Activated T-helper 2 cell treated with anti-CD3 and anti-CD28 coated beads, Interferon-gamma antibody, Interleukin-2, Interleukin-4, amounts not matched to agents 10 μg/mL and 5 μg/mL and 100 μg/mL, durations not matched to agents 14 hours and 24 hours and 36 hours (primary cell): ENCODE data around the gene TUBB2A. TPM values are rescaled to one million over a fixed set of nuclear protein-coding genes. Genes with fewer than 3 reads are reported as not detected.
"Not testable (repeated sequence)": the region's sequence is repeated elsewhere in the genome, so short reads cannot be mapped to it uniquely, and the experiment has no call there.

ENCODE experiments used
- DNase-seq: peaks from one replicate; pipeline ENCODE4 v3.0.0; 2021; ENCODE audit warnings: low spot score
- H3K27ac Mint-ChIP-seq: one replicate; pipeline ENCODE4 v1.8.0; 2021; ENCODE audit warnings: mixed read lengths
- H3K27me3 Mint-ChIP-seq: one replicate; pipeline ENCODE4 v1.8.0; 2021; ENCODE audit warnings: low read depth, mixed read lengths
- H3K36me3 Mint-ChIP-seq: one replicate; pipeline ENCODE4 v1.8.0; 2021; ENCODE audit warnings: low read depth, mixed read lengths
- H3K4me1 Mint-ChIP-seq: one replicate; pipeline ENCODE4 v1.8.0; 2021; ENCODE audit warnings: low read depth, mixed read lengths
- H3K4me3 Mint-ChIP-seq: one replicate; pipeline ENCODE4 v1.8.0; 2021; ENCODE audit warnings: low read depth, mild to moderate bottlenecking, moderate library complexity, mixed read lengths
- H3K9me3 Mint-ChIP-seq: one replicate; pipeline ENCODE4 v1.8.0; 2021; ENCODE audit warnings: mixed read lengths
- intact Hi-C: fragments of 100-400 bp; cut with micrococcal nuclease; formaldehyde crosslinking; loops from one replicate; pipeline ENCODE4 v1.15.1; 2023
- total RNA-seq: library from RNA; stranded (reverse); gene quantifications from 2 replicates; pipeline ENCODE4 v1.2.3, GENCODE V29; 2022

Gene TUBB2A
- total RNA-seq, 1 donor from 2014 or later = 7.4 TPM

- Mint-ChIP-seq H3K9me3 (no peaks in the 10 kb centered on the region), H3K27me3 (peaks cover 10% of the 10 kb centered on the region), H3K36me3 (no peaks in the 10 kb centered on the region), H3K4me3 (no peak overlapping the region), H3K4me1 (no peaks in the 10 kb centered on the region), H3K27ac (no peak overlapping the region)
- intact Hi-C loops = no loop called here
- no peak for DNase-seq
These were observed 37.4 kb upstream of the TUBB2A start for GRCh38 chr6:3194535-3195419.

DNA sequence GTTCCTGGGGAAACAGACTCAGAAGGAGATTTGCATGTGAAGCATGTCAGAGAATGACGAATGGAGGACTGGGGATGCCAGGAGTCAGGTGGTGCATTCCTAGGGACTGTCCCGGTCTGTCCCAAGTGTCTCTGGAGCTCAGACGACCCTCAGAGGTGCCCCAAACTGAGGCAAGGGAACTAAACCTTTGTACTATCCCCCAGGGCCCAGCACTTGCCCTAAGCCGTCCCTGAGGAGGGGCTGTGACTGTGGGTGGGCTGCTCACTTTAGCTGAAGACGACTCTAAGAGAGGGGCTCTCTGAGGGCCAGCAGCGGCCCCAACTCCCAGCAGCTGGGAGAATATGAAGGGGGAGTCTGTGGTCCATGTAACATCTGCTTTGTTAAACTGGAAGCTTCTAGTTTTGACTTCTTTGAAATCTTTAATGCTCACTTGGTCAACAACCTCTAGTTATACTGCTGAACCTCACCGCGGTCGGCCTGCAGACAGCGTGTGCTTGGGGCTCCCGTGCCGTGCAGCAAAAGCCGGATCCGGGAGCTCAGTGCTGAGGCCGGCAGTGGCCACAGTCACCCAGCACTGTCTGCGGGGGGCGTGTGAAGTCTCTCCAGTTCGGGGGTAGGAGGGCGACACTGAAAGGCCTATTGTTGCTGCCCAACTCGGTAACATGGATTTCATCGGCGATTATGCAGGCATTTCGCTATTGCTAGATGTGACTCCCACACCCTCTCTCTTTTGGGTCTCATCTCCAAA is 35.9 kb upstream of the TUBB2A start:
- H3K9me3 Mint-ChIP-seq = no peaks in the 10 kb centered on the region
- H3K27me3 Mint-ChIP-seq = peaks cover 9% of the 10 kb centered on the region
- H3K4me3 Mint-ChIP-seq = no peak overlapping the region
- intact Hi-C loops = no loop called here
- no peaks in the 10 kb centered on the region for H3K36me3 Mint-ChIP-seq
- no peak for DNase-seq
- H3K4me1 Mint-ChIP-seq = no peaks in the 10 kb centered on the region
- no peak overlapping the region for H3K27ac Mint-ChIP-seq

GRCh38 chr6:3190779-3191178 is 33.4 kb upstream of the TUBB2A start:
- no peaks in the 10 kb centered on the region for H3K9me3 Mint-ChIP-seq
- peaks cover 16% of the 10 kb centered on the region for H3K27me3 Mint-ChIP-seq
- H3K4me1 Mint-ChIP-seq = no peaks in the 10 kb centered on the region
- no peak overlapping the region for H3K4me3 Mint-ChIP-seq
- intact Hi-C loops = no loop called here
- H3K36me3 Mint-ChIP-seq = no peaks in the 10 kb centered on the region
- no peak overlapping the region for H3K27ac Mint-ChIP-seq
- no peak for DNase-seq

DNA sequence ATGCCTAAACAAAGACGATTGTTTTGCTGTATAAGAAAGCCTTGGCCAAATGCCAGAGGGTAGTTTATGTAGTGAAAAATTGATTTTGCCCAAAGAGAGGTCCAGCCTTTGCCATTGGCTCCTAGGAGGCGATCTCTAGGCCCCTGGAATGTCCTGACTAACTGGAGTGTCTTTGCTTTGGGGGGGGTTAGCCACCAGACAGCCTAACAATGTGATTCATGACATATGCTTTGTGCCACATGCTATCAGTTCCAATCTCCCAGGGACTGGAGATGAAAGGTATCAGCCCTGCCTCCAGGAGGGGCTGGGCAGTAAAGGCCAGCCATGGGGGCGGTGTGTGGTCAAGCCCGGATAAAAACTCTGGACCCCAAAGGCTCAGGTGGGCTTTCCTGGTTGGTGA is 32.7 kb upstream of the TUBB2A start:
- Mint-ChIP-seq H3K9me3 (no peaks in the 10 kb centered on the region), H3K4me1 (no peaks in the 10 kb centered on the region), H3K4me3 (no peak overlapping the region), H3K36me3 (no peaks in the 10 kb centered on the region), H3K27me3 (peaks cover 20% of the 10 kb centered on the region), H3K27ac (no peak overlapping the region)
- intact Hi-C loops = no loop called here
- no peak for DNase-seq

GRCh38 chr6:3189192-3189591 is 31.8 kb upstream of the TUBB2A start:
- intact Hi-C loops, H3K4me3 Mint-ChIP-seq, H3K4me1 Mint-ChIP-seq, DNase-seq, H3K27ac Mint-ChIP-seq, H3K36me3 Mint-ChIP-seq, H3K9me3 Mint-ChIP-seq: not testable (repeated sequence)
- peaks cover 25% of the 10 kb centered on the region for H3K27me3 Mint-ChIP-seq

- no peak overlapping the region for H3K27ac Mint-ChIP-seq
- H3K36me3 Mint-ChIP-seq = no peaks in the 10 kb centered on the region
- intact Hi-C loops = no loop called here
- H3K4me3 Mint-ChIP-seq = no peak overlapping the region
- no peaks in the 10 kb centered on the region for H3K4me1 Mint-ChIP-seq
- no peak for DNase-seq
- no peaks in the 10 kb centered on the region for H3K9me3 Mint-ChIP-seq
- peaks cover 30% of the 10 kb centered on the region for H3K27me3 Mint-ChIP-seq
These were observed 30.9 kb upstream of the TUBB2A start for GRCh38 chr6:3188262-3188661.

- no peaks in the 10 kb centered on the region for H3K36me3 Mint-ChIP-seq
- H3K4me1 Mint-ChIP-seq = no peaks in the 10 kb centered on the region
- H3K4me3 Mint-ChIP-seq = no peak overlapping the region
- no peak for DNase-seq
- H3K27ac Mint-ChIP-seq = no peak overlapping the region
- peaks cover 31% of the 10 kb centered on the region for H3K27me3 Mint-ChIP-seq
- no peaks in the 10 kb centered on the region for H3K9me3 Mint-ChIP-seq
- intact Hi-C loops = no loop called here
These were observed 29.6 kb upstream of the TUBB2A start for GRCh38 chr6:3186974-3187382.

DNA sequence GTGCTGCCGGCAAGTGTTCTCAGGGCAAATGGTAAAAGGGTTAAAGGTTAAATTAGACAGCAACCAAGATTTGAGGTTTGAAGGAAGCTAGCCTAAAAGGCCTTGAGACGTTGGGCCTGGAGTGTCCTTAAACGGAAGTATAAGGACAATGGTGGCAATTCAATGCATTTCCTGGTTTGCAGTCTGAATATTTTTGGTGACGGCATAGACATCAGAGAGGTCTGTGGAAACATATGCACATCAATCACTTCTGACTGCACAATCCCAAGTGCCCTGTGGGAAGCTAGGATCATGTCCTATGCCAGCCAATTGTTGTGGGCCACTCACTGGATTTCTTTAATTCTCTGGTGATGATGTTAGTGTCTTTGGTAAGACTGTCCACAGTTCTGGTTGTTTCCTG is 25.7 kb upstream of the TUBB2A start:
- intact Hi-C loops = no loop called here
- Mint-ChIP-seq H3K27ac (no peak overlapping the region), H3K4me3 (no peak overlapping the region), H3K27me3 (peaks cover 33% of the 10 kb centered on the region), H3K36me3 (no peaks in the 10 kb centered on the region), H3K9me3 (no peaks in the 10 kb centered on the region), H3K4me1 (peaks cover 2% of the 10 kb centered on the region)
- no peak for DNase-seq

DNA sequence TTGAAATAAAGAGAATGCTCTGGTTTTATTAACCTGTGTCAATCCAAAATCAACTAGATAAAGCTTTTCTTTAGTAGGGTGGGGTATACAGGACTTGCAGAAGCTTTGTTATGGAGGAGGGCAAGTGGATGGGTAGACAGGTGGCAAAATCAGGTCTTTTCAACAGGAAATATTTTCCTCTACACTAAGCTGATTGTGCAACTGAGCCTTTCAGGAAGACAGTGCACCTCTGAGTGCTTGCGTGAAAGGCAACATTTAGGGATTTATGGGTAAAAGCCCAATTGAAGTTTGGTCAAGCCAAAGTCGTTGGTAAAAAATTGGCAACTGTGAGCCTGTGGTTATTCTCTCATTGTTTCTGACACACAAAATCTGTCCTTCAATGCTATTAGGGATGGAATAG is 23.8 kb upstream of the TUBB2A start:
- Mint-ChIP-seq H3K36me3 (no peaks in the 10 kb centered on the region), H3K4me3 (no peak overlapping the region), H3K27ac (no peak overlapping the region), H3K4me1 (peaks cover 4% of the 10 kb centered on the region), H3K9me3 (no peaks in the 10 kb centered on the region), H3K27me3 (peaks cover 27% of the 10 kb centered on the region)
- intact Hi-C loops = no loop called here
- no peak for DNase-seq

DNA sequence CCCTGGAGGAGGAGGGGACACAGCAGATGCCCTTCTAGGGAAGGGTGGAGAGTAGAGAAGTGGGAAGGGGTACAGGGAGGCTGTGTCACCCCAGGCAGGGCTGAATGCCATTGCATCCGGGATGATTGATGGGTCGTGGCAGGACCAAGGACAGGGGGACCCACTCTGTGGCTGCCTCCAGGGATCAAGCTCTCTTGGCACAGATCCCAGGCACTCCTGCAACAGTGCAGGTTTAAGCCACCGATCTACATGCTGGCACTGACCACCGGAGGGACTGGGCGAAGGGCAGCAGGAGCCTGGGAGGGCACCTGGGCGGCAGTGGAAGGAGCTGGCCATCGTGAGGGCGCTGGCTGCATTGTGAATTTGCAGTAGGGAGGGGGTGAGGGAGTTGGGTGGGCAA is 22.6 kb upstream of the TUBB2A start:
- intact Hi-C loops = loop anchor here (1.0 kb wide), 1 partner anchor 24 kb away; no protein-coding TSS in a partner anchor
- Mint-ChIP-seq H3K4me3 (peak overlapping the region; percentile 63), H3K27me3 (peaks cover 28% of the 10 kb centered on the region)
- H3K27ac Mint-ChIP-seq, H3K9me3 Mint-ChIP-seq, H3K4me1 Mint-ChIP-seq, DNase-seq, H3K36me3 Mint-ChIP-seq: not testable (repeated sequence)

DNA sequence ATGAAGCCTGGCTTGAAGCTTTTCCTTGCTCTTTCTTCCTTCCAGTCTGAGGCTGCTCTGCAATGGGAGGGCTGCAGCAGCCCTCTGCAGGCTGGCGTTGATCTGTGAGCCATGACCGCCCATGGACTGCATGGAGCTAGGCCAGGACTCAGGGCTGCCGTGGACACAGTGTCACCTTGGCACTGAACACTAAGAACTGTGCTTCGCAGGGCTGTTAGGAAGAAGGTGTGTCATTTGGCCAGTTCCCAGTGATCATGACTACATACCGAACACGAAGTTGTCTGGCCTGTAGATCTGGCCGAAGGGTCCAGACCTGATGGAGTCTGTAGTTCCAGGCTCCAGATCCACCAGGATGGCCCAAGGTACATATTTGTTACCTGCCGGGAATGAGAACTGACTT is 21.3 kb upstream of the TUBB2A start:
- H3K4me3 Mint-ChIP-seq, intact Hi-C loops, H3K36me3 Mint-ChIP-seq, H3K4me1 Mint-ChIP-seq, H3K9me3 Mint-ChIP-seq, H3K27ac Mint-ChIP-seq, DNase-seq: not testable (repeated sequence)
- peaks cover 22% of the 10 kb centered on the region for H3K27me3 Mint-ChIP-seq

- H3K27me3 Mint-ChIP-seq = peaks cover 20% of the 10 kb centered on the region
- no peak overlapping the region for H3K27ac Mint-ChIP-seq
- H3K4me3 Mint-ChIP-seq = no peak overlapping the region
- no peak for DNase-seq
- no peaks in the 10 kb centered on the region for H3K9me3 Mint-ChIP-seq
- peaks cover 4% of the 10 kb centered on the region for H3K4me1 Mint-ChIP-seq
- intact Hi-C loops = no loop called here
- H3K36me3 Mint-ChIP-seq = no peaks in the 10 kb centered on the region
These were observed 19.4 kb upstream of the TUBB2A start for GRCh38 chr6:3176562-3177355.
